HG03066 (cell line): ENCODE results near the gene CYTH2.

Experiments
- ATAC-seq: cut with Tn5 transposase; IDR thresholded peaks from one replicate; pipeline ENCODE4 v1.9.1; 2021; ENCODE audit warnings: low read depth; ENCODE audit not compliant: unreplicated experiment

Gene CYTH2

GRCh38 chr19:48452289-48453190 lies 16.6 kb upstream of the CYTH2 start:
- no peak for ATAC-seq

GRCh38 chr19:48454150-48454730 lies 14.9 kb upstream of the CYTH2 start:
- ATAC-seq, result no peak

- ATAC-seq, result no peak
Observed at GRCh38 chr19:48455171-48455907, 13.8 kb upstream of the CYTH2 start, which contains the start of gene KCNJ14. TSS of gene KCNJ14 (plus strand) at chr19:48455574. CDS start at chr19:48461725, 6,151 bp downstream.

GRCh38 chr19:48455908-48456562 lies 13.1 kb upstream of the CYTH2 start:
- no peak for ATAC-seq

GRCh38 chr19:48456864-48457263 lies 12.3 kb upstream of the CYTH2 start:
- ATAC-seq, result no peak

GRCh38 chr19:48458016-48458415 lies 11.2 kb upstream of the CYTH2 start:
- no peak for ATAC-seq

GRCh38 chr19:48461651-48461981 lies 7.6 kb upstream of the CYTH2 start:
- no peak for ATAC-seq

GRCh38 chr19:48461982-48462655 lies 7.0 kb upstream of the CYTH2 start:
- no peak for ATAC-seq

GRCh38 chr19:48465215-48465614 lies 4.0 kb upstream of the CYTH2 start:
- ATAC-seq, result no peak

GRCh38 chr19:48466561-48467325 lies 2.4 kb upstream of the CYTH2 start:
- no peak for ATAC-seq

- peak; percentile 90 for ATAC-seq
Observed at GRCh38 chr19:48468772-48469288, 339 bp upstream of the CYTH2 start.

- no peak for ATAC-seq
Observed at GRCh38 chr19:48469934-48470680, 938 bp downstream of the CYTH2 start.

GRCh38 chr19:48470856-48471255 lies 1.7 kb downstream of the CYTH2 start:
- no peak for ATAC-seq

GRCh38 chr19:48471836-48472235 lies 2.7 kb downstream of the CYTH2 start:
- ATAC-seq, result no peak

GRCh38 chr19:48473161-48473966 lies 4.2 kb downstream of the CYTH2 start:
- no peak for ATAC-seq

- ATAC-seq, result no peak
Observed at GRCh38 chr19:48474084-48474592, 5.0 kb downstream of the CYTH2 start.

- no peak for ATAC-seq
Observed at GRCh38 chr19:48475369-48476068, 6.3 kb downstream of the CYTH2 start.
